Heart left ventricle (tissue), 13 donors: Measurements from ENCODE around the gene RBMS1.

Experiments used
- CTCF ChIP-seq, 12 donors: fragments of 200-600 bp; sonication (generic) in 4 of 12; IDR thresholded peaks; one replicate each; pipeline versions ENCODE4 v1.5.0 to v1.8.0; 2018 to 2022; ENCODE audit warnings: antibody characterized with exemption in 12 of 12, mild to moderate bottlenecking in 5 of 12
- POLR2A ChIP-seq, 2 donors: fragments of 450-650 bp; IDR thresholded peaks; one replicate each; pipeline ENCODE4 v1.6.1; 2017; ENCODE audit warnings: antibody characterized with exemption in 2 of 2, mild to moderate bottlenecking in 2 of 2, moderate library complexity in 2 of 2
- donor health status: ischemic (EF 13 %, LVEDD 7.1; RV severe dilation, severe dysfunction).
- donor health status: DM: no; HTN: yes; CAD: no.
- donor health status: DM: no; HTN: no; CAD: no.
- donor health status: ischemic (EF 25% LVEDD 6.9; RV normal size, moderate dysfunction).
- donor health status: ischemic (EF 25% LVEDD 5.7; RV mildly dilated, moderate dysfunction).
- donor health status: ischemic (EF 35%, LVEDD 5.7; RV mildly dilated, moderate dysfunction).
- donor health status: nonischemic (EF 11% LVEDD 7.7; RV severe dilation, severe dysfunction).
- donor health status: DM: yes; HTN: yes; CAD: no.
- donor health status: PGD.
- donor health status: ischemic (EF 29% LVEDD 5.4; RV normal size, mild dysfunction).
- donor health status: nonischemic (EF 23%, LVEDD 6.1; RV moderate dilation, normal function).

GRCh38 chr2:160509016-160509415 is 15.4 kb upstream of the RBMS1 start:
- no peak for TF ChIP-seq CTCF (IDR thresholded peaks at IDR 0.05)
- no peak for TF ChIP-seq POLR2A (IDR thresholded peaks at IDR 0.05)
